Measurements from ENCODE around the gene SETD6.

Gene SETD6

GRCh38 chr16:58497468-58497867, 17.8 kb upstream of the SETD6 start:
- no peak overlapping the region for H3K27ac ChIP-seq (ENCODE audit: poor library complexity, severe bottlenecking)
- DNase-seq (ENCODE audit: low spot score) (no peak), ATAC-seq (ENCODE audit: low read depth) (no peak)
- H3K4me1 ChIP-seq (ENCODE audit: insufficient read depth, poor library complexity, severe bottlenecking) = no peaks in the 10 kb centered on the region
- no peak for TF ChIP-seq CTCF (IDR thresholded peaks at IDR 0.05; ENCODE audit: poor library complexity, severe bottlenecking)
- H3K36me3 ChIP-seq (ENCODE audit: low read depth) = no peaks in the 10 kb centered on the region
- no peaks in the 10 kb centered on the region for H3K27me3 ChIP-seq (ENCODE audit: insufficient read depth, poor library complexity, severe bottlenecking)
- no peaks in the 10 kb centered on the region for H3K9me3 ChIP-seq (ENCODE audit: severe bottlenecking)
- H3K4me3 ChIP-seq (ENCODE audit: severe bottlenecking) = no peak overlapping the region

GRCh38 chr16:58497935-58498334, 17.4 kb upstream of the SETD6 start:
- H3K4me1 ChIP-seq (ENCODE audit: insufficient read depth, poor library complexity, severe bottlenecking) = no peaks in the 10 kb centered on the region
- H3K27me3 ChIP-seq (ENCODE audit: insufficient read depth, poor library complexity, severe bottlenecking) = no peaks in the 10 kb centered on the region
- DNase-seq (ENCODE audit: low spot score) = peak; percentile 34
- H3K9me3 ChIP-seq (ENCODE audit: severe bottlenecking) = no peaks in the 10 kb centered on the region
- H3K36me3 ChIP-seq (ENCODE audit: low read depth) = no peaks in the 10 kb centered on the region
- no peak for ATAC-seq (ENCODE audit: low read depth)
- no peak overlapping the region for H3K4me3 ChIP-seq (ENCODE audit: severe bottlenecking)
- H3K27ac ChIP-seq (ENCODE audit: poor library complexity, severe bottlenecking) = no peak overlapping the region
- no peak for TF ChIP-seq CTCF (IDR thresholded peaks at IDR 0.05; ENCODE audit: poor library complexity, severe bottlenecking)

- DNase-seq (ENCODE audit: low spot score) = peak; percentile 59
Observed at GRCh38 chr16:58498341-58499091, 16.8 kb upstream of the SETD6 start.

GRCh38 chr16:58499092-58499511, 16.2 kb upstream of the SETD6 start:
- TF ChIP-seq CTCF (IDR thresholded peaks at IDR 0.05; ENCODE audit: poor library complexity, severe bottlenecking) = no peak
- ATAC-seq (ENCODE audit: low read depth) = no peak
- Histone ChIP-seq H3K4me3 (ENCODE audit: severe bottlenecking) (no peak overlapping the region), H3K27me3 (ENCODE audit: insufficient read depth, poor library complexity, severe bottlenecking) (no peaks in the 10 kb centered on the region), H3K36me3 (ENCODE audit: low read depth) (no peaks in the 10 kb centered on the region), H3K4me1 (ENCODE audit: insufficient read depth, poor library complexity, severe bottlenecking) (no peaks in the 10 kb centered on the region), H3K9me3 (ENCODE audit: severe bottlenecking) (no peaks in the 10 kb centered on the region), H3K27ac (ENCODE audit: poor library complexity, severe bottlenecking) (no peak overlapping the region)
- DNase-seq (ENCODE audit: low spot score) = peak; percentile 46

More at GRCh38 chr16:58498341-58499091, 16.8 kb upstream of the SETD6 start:
- no peak for TF ChIP-seq CTCF (IDR thresholded peaks at IDR 0.05; ENCODE audit: poor library complexity, severe bottlenecking)
- ATAC-seq (ENCODE audit: low read depth) = no peak
- Histone ChIP-seq H3K4me1 (ENCODE audit: insufficient read depth, poor library complexity, severe bottlenecking) (no peaks in the 10 kb centered on the region), H3K36me3 (ENCODE audit: low read depth) (no peaks in the 10 kb centered on the region), H3K27ac (ENCODE audit: poor library complexity, severe bottlenecking) (no peak overlapping the region), H3K9me3 (ENCODE audit: severe bottlenecking) (no peaks in the 10 kb centered on the region), H3K27me3 (ENCODE audit: insufficient read depth, poor library complexity, severe bottlenecking) (no peaks in the 10 kb centered on the region), H3K4me3 (ENCODE audit: severe bottlenecking) (no peak overlapping the region)
